ENCODE data around the gene KRT6A.
"Not testable (repeated sequence)": the region's sequence is repeated elsewhere in the genome, so short reads cannot be mapped to it uniquely, and the experiment has no call there.

Gene KRT6A

GRCh38 chr12:52506858-52507715, 14.0 kb upstream of the KRT6A start:
- DNase-seq (ENCODE audit: low read depth in 4 of 4, low spot score in 1 of 4) = no peak

DNA sequence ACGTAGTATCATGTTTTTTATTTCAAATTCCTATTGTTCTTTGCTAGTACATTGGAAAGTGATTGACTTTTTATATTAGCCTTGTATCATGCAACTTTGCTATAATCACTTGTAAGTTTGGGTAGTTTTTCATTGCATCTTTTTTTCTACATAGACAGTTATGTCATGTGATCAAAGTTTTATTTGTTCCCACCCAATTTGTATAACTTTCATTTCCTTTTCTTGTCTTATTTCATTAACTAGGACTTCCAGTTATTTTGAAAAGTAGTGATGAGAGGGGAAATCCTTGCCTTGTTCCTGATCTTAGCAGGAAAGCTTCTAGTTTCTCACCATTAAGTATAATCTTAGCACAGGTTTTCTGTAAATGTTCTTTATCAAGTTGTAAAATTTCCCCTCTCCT, 9.8 kb upstream of the KRT6A start:
- DNase-seq (ENCODE audit: low read depth in 4 of 4, low spot score in 1 of 4) = no peak

DNA sequence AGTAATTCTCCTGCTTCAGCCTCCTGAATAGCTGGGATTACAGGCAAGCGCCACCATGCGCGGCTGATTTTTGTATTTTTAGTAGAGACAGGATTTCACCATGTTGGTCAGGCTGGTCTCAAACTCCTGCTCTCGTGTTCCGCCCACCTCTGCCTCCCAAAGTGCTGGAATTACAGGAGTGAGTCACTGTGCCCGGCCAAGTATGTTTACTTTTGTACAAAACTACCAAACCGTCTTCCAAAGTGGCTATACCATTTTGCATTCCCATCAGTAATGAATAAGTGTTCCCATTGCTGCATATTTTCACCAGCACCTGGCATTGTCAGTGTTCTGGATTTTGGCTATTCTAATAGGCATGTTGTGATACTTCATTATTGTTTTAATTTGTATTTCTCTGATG, 8.4 kb upstream of the KRT6A start:
- DNase-seq (ENCODE audit: low read depth in 4 of 4, low spot score in 1 of 4) = no peak

DNA sequence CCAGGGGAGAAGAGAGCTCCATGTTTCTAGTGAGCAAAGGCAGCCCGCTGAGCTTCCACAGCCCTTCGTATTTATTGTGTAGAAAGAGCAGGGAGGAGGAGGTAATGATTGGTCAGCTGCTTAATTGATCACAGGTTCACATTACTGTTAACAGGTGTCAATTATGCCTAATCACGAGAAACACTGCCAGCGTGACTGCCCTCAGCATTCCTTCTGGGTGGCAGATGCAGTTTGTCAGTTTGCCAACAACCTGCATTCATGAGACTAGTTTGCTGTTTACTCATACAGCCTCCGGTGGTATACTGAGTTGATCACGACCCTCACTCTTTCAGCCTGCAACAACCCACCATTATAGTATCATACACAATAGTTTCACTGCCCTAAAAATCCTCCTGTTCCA, 7.5 kb upstream of the KRT6A start:
- DNase-seq (ENCODE audit: low read depth in 4 of 4, low spot score in 1 of 4) = not testable (repeated sequence)

DNA sequence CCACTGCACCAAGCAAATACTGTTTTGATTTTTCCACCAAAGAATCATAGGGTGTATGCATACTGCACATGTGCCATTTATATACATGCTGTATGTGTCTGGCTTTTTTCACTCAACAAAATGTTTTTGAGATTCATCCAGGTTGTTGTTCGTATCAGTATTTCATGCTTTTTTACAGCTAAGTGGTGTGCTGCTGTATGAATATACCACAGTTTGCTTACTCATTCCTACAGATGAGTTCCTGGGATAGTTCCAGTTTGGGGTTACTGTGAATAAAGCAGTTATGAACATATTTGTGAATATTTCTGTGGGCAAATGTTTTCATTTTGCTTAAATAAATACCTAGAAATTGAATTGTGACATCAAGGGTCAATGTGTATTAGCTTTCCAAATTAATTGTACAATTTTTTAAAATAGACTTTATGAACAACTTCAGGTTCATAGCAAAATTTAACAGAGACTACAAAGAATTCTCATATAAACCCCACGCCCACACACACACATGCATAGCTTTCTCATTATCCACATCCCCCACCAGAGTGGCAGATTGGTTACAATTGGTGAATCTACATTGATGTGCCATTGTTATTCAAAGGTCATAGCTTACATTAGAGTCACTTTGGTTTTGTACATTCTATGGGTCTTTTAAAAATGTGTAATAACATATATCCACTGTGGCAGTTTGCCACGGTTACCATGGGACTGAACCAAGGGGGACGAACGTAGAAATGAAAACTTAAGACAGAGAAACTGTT, 6.9 kb upstream of the KRT6A start:
- no peak for DNase-seq (ENCODE audit: low read depth in 4 of 4, low spot score in 1 of 4)

- no peak for DNase-seq (ENCODE audit: low read depth in 4 of 4, low spot score in 1 of 4)
Observed at GRCh38 chr12:52498946-52499345, 5.9 kb upstream of the KRT6A start.

DNA sequence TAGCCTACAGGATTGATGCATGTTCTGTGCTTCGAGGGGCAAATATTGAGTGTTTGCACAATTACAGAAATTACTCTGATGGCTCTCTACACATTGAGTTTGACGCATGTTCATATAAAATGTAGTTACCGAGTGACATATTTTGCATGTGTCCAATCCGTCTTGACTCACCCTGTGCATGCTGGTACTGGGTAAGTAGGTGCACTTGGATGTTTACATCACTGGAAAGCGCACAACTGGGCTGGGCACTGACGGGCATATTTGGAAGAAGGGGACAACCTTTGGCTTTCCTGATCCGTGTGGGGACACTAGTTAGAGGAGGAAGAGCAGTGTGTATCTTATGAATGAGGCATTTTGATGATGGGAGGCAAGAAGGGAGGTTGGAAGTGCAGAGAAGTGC, 4.9 kb upstream of the KRT6A start:
- DNase-seq (ENCODE audit: low read depth in 4 of 4, low spot score in 1 of 4) = no peak

GRCh38 chr12:52496590-52497071, 3.6 kb upstream of the KRT6A start:
- DNase-seq (ENCODE audit: low read depth in 4 of 4, low spot score in 1 of 4) = no peak

DNA sequence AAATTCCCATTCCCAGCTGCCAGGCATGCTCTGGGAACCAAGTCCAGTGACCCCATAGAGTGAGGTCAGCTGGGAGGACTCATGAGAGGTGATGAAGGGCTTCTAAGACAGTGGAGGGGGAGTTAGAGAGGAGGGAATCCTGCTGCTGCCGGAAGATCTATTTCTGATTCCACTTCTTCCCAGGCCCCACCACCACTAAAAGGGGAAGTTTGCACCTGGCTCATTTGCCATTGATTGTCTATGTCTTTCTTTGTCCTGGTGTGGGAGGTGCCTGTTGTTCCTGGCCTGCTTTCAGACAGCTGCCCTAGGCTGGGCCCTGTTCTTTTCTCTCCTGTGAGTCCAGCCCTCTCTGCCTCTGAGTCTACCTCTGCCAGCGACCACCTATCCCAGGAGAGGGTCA, 3.0 kb upstream of the KRT6A start:
- no peak for DNase-seq (ENCODE audit: low read depth in 4 of 4, low spot score in 1 of 4)

- DNase-seq (ENCODE audit: low read depth in 4 of 4, low spot score in 1 of 4) = no peak
Observed at GRCh38 chr12:52495389-52495788, 2.3 kb upstream of the KRT6A start.

DNA sequence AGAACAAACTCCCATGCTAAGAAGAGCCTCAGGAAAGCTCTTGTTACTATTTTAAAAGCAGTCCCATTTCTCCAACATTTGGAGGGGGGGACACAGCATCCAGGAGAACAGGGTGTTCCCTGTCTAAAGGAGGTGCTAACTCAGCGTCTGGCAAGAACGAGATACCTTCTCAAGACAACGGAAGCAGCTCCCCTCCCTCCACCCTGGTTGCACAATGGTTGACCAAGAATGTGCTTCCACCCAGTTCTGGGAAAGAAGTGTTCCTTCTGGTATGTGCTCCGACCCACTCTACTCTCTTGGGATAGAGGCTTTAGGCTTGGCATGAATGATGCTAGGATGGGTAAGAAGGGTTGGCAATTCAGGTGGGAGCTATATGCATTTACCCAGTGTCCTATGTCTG, 1.5 kb upstream of the KRT6A start:
- DNase-seq (ENCODE audit: low read depth in 4 of 4, low spot score in 1 of 4) = no peak

- DNase-seq (ENCODE audit: low read depth in 4 of 4, low spot score in 1 of 4) = no peak
Observed at GRCh38 chr12:52494100-52494499, 1.0 kb upstream of the KRT6A start.

DNA sequence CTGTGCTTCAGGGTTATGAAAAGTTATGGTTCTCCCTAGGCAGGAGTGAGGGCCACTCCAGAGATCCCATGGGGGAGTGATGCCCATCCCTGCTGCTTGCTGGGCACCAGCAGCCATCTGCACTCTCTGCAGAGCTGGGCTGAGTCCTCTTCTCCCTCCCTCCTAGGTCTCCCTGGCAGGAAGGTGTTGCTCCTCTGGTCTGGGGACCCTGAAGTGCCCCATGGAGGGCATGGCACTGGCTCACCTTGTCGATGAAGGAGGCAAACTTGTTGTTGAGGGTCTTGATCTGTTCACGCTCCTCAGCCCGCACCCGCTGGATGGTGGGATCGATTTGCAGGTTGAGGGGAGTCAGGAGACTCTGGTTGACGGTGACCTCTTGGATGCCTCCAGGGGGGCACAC, 652 bp downstream of the KRT6A start:
- DNase-seq (ENCODE audit: low read depth in 4 of 4, low spot score in 1 of 4) = not testable (repeated sequence)

GRCh38 chr12:52491495-52491894, 1.6 kb downstream of the KRT6A start:
- not testable (repeated sequence) for DNase-seq (ENCODE audit: low read depth in 4 of 4, low spot score in 1 of 4)

- DNase-seq (ENCODE audit: low read depth in 4 of 4, low spot score in 1 of 4) = no peak
Observed at GRCh38 chr12:52488736-52489135, 4.3 kb downstream of the KRT6A start.

DNA sequence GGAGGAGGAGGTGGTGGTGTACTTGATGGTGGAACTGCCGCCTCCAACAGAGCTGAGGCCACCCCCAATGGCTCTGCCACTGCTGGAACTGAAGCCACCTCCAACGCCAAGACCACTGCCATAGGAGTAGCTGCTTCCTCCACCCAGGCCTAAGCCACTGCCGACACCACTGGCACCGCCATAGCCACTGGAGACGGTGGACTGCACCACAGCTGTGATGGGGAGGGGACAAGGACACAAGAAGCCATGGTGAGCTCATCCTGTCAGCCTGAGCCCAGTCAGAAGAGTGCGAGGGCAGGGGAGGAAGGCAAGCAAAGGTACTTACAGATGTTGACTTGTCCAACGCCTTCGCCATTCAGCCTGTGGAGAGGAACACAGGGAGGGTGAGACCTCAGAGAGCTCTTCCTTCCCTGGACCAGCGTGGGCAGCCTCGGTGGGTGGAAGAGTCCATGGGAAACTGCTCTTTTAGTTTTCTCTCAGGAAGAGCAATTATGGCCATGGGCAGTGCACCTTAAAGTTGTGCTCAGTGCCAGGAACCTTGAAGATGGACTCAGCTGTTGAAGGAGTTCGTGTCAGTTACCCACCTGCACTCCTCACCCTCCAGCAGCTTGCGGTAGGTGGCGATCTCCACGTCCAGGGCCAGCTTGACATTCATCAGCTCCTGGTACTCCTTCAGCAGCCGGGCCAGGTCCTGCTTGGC, 5.2 kb downstream of the KRT6A start:
- DNase-seq (ENCODE audit: low read depth in 4 of 4, low spot score in 1 of 4) = not testable (repeated sequence)

DNA sequence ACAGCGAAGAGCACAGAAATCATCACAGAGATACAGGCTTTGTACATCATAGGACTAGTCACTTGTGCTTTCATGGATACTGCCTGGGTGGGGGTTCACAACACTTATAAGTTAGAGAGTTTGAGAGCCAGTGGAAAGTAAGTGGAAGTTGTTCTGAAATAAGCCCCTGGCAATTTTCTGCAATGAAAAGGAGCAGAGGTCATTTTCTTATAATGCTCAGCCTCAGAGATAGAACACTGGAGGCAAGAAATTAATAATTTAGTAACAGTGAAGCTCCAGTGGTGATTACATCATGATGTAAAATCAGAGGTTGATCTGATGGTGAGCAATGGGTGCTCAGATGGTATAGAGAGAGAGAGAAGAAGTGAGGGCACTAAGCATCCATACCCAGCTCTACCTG, 5.8 kb downstream of the KRT6A start:
- DNase-seq (ENCODE audit: low read depth in 4 of 4, low spot score in 1 of 4) = no peak

DNA sequence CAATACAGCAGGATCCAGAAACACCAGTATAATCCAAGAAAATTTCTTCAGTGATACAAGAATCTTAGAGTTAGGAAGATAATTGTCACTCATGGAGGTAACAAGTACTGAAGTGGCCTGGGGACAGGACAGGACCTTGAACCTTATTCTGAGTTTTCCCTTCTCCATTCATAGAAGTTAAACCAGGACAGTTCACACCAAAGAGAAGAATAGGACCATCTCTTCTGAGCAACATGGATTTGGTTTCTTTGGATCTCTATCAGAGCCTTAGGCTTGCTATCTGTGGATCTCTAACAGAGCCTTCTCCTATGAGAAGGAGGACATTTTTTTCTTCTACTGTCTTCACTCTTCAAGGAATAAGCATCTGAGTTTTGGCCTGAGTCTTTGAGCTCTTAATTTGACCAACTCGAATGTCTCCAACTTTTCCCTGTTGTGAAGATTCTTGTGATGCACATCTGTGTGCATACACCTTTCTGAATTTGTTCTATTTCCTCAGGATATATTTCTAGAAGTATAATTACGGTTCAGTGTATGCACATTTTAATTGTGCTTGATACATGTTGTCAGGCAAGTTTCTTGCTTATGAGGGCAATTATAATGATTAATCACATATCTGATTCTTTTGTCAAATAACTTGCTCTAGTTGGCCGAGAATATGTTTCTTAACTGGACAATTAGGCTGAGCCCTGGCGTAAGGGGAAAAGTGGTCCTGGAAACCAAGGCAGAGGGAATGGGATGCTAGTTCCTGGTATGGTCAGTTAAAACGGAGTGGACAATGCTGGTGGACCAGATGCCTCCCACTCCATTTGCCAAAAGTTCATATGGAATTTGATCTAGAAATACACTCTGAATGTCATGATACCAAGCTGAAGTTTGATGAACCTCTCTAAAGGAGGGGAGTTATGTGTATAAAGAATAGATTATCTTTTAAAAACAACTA, 6.6 kb downstream of the KRT6A start:
- DNase-seq (ENCODE audit: low read depth in 4 of 4, low spot score in 1 of 4) = no peak

DNA sequence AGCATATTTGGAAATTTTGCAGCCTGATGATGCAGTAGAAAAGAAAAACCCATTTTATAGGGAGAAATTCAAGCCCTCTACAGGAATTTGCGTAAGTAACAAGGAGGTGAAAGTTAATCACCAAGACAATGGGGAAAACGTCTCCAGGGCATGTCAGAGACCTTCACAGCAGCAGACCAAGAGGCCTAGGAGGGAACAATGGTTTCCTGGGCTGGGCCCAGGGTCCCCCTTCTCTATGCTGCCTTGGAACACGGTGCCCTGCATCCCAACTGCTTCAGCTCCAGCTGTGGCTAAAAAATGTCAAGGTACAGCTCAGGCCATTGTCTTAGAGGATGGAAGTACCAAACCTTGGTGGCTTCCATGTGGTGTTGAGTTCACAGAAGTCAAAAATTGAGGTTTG, 13.0 kb downstream of the KRT6A start:
- no peak for DNase-seq (ENCODE audit: low read depth in 4 of 4, low spot score in 1 of 4)

DNA sequence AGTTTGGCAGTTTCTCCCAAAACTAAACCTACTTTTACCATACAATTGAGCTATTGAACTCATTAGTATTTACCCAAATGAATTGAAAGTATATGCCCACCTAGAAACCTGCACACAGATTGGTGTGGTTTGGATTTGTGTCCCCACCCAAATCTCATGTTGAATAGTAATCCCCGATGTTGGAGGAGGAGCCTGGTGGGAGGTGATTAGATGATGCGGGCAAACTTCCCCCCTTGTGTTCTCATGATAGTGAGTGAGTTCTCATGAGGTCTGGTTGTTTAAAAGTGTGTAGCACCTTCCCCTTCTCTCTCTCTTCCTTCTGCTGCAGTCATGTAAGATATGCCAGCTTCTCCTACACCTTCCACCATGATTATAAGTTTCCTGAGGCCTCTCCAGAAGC, 15.4 kb downstream of the KRT6A start:
- DNase-seq (ENCODE audit: low read depth in 4 of 4, low spot score in 1 of 4) = no peak

- no peak for DNase-seq (ENCODE audit: low read depth in 4 of 4, low spot score in 1 of 4)
Observed at GRCh38 chr12:52474212-52474611, 18.8 kb downstream of the KRT6A start.
